Vagina (tissue), 2 donors: ENCODE results near the gene NRG3. TPM values are rescaled to one million over a fixed set of nuclear protein-coding genes. Genes with fewer than 3 reads are reported as not detected.

Experiments used
- DNase-seq, 2 donors: peaks; one replicate each; pipeline ENCODE4 v3.0.0-alpha.2; 2017; ENCODE audit errors: extremely low spot score in 2 of 2
- H3K27ac ChIP-seq: fragments of 200-600 bp; sonication (generic); one replicate; pipeline ENCODE4 v1.5.1; 2019
- H3K27me3 ChIP-seq: fragments of 200-600 bp; sonication (generic); one replicate; pipeline ENCODE4 v1.5.1; 2019
- H3K36me3 ChIP-seq, 2 donors: fragments of 200-600 bp; sonication (generic); one replicate each; pipeline ENCODE4 v1.5.1; 2017 to 2019
- H3K4me1 ChIP-seq: fragments of 200-600 bp; sonication (generic); one replicate; pipeline ENCODE4 v1.5.1; 2019
- H3K4me3 ChIP-seq, 2 donors: fragments of 200-600 bp; sonication (generic); 1 replicate in 1 of 2; 2 replicates in 1 of 2; pipeline ENCODE4 v1.5.1; 2016 to 2019
- H3K9me3 ChIP-seq: fragments of 200-600 bp; sonication (generic); one replicate; pipeline ENCODE4 v1.5.1; 2019
- CTCF ChIP-seq, 3 experiments: fragments of 450-650 bp in 2 of 3; fragments of 200-600 bp in 1 of 3; sonication (generic) in 1 of 3; IDR thresholded peaks; one replicate each; pipeline ENCODE4 v1.5.1; 2017 to 2019; ENCODE audit warnings: antibody characterized with exemption in 3 of 3, mild to moderate bottlenecking in 2 of 3, moderate library complexity in 2 of 3
- POLR2A ChIP-seq, 2 donors: fragments of 450-650 bp; IDR thresholded peaks; one replicate each; pipeline ENCODE4 v1.6.1; 2017; ENCODE audit warnings: antibody characterized with exemption in 2 of 2, mild to moderate bottlenecking in 2 of 2, moderate library complexity in 2 of 2
- POLR2AphosphoS5 ChIP-seq, 2 donors: sonication (generic); formaldehyde crosslinking; IDR thresholded peaks; one replicate each; pipeline ENCODE4 v1.9.0; 2017; ENCODE audit warnings: antibody characterized with exemption in 2 of 2, mild to moderate bottlenecking in 2 of 2, low read depth in 1 of 2; ENCODE audit not compliant: insufficient read depth in 1 of 2
- intact Hi-C: fragments of 100-400 bp; cut with DNase I; formaldehyde crosslinking; loops from one replicate; pipeline ENCODE4 v1.15.1; 2023
- total RNA-seq: library from RNA; depleted of rRNA; stranded (reverse); fragments of >200 nt; gene quantifications from one replicate; pipeline ENCODE4 v1.2.3, GENCODE V29; 2016

The NRG3 gene
- total RNA-seq, 1 donor from 2014 or later, result not detected

- TF ChIP-seq POLR2A (IDR thresholded peaks at IDR 0.05) (no peak), CTCF (IDR thresholded peaks at IDR 0.05) (no peak), POLR2AphosphoS5 (IDR thresholded peaks at IDR 0.05; ENCODE audit: insufficient read depth in 1 of 2, low read depth in 1 of 2) (no peak)
- Histone ChIP-seq H3K9me3 (no peaks in the 10 kb centered on the region), H3K27me3 (no peaks in the 10 kb centered on the region), H3K27ac (no peak overlapping the region), H3K36me3 (no peaks in the 10 kb centered on the region), H3K4me3 (no peak overlapping the region), H3K4me1 (no peaks in the 10 kb centered on the region)
- DNase-seq, result no peak
- intact Hi-C loops, result no loop called here
Observed at GRCh38 chr10:82206831-82207230, 331.8 kb downstream of the NRG3 start.

GRCh38 chr10:82208726-82209125, 333.7 kb downstream of the NRG3 start:
- Histone ChIP-seq H3K27ac (no peak overlapping the region), H3K4me1 (no peaks in the 10 kb centered on the region), H3K9me3 (no peaks in the 10 kb centered on the region), H3K4me3 (no peak overlapping the region), H3K36me3 (no peaks in the 10 kb centered on the region), H3K27me3 (no peaks in the 10 kb centered on the region)
- DNase-seq, result no peak
- intact Hi-C loops, result no loop called here
- TF ChIP-seq POLR2A (IDR thresholded peaks at IDR 0.05) (no peak), POLR2AphosphoS5 (IDR thresholded peaks at IDR 0.05; ENCODE audit: insufficient read depth in 1 of 2, low read depth in 1 of 2) (no peak), CTCF (IDR thresholded peaks at IDR 0.05) (no peak)

GRCh38 chr10:82210331-82210730, 335.3 kb downstream of the NRG3 start:
- H3K9me3 ChIP-seq, result no peaks in the 10 kb centered on the region
- no peaks in the 10 kb centered on the region for H3K27me3 ChIP-seq
- TF ChIP-seq POLR2AphosphoS5 (IDR thresholded peaks at IDR 0.05; ENCODE audit: insufficient read depth in 1 of 2, low read depth in 1 of 2) (no peak), CTCF (IDR thresholded peaks at IDR 0.05) (no peak), POLR2A (IDR thresholded peaks at IDR 0.05) (no peak)
- no peak for DNase-seq
- H3K27ac ChIP-seq, result no peak overlapping the region
- H3K36me3 ChIP-seq, result no peaks in the 10 kb centered on the region
- H3K4me1 ChIP-seq, result no peaks in the 10 kb centered on the region
- intact Hi-C loops, result no loop called here
- no peak overlapping the region for H3K4me3 ChIP-seq

GRCh38 chr10:82211346-82211745, 336.4 kb downstream of the NRG3 start:
- DNase-seq, result no peak

GRCh38 chr10:82212753-82213152, 337.8 kb downstream of the NRG3 start:
- H3K4me1 ChIP-seq, result no peaks in the 10 kb centered on the region
- no peaks in the 10 kb centered on the region for H3K9me3 ChIP-seq
- no peak overlapping the region for H3K4me3 ChIP-seq
- no peaks in the 10 kb centered on the region for H3K27me3 ChIP-seq
- no peak overlapping the region for H3K27ac ChIP-seq
- TF ChIP-seq POLR2A (IDR thresholded peaks at IDR 0.05), result no peak
- TF ChIP-seq POLR2AphosphoS5 (IDR thresholded peaks at IDR 0.05; ENCODE audit: insufficient read depth in 1 of 2, low read depth in 1 of 2), result no peak
- TF ChIP-seq CTCF (IDR thresholded peaks at IDR 0.05), result no peak
- H3K36me3 ChIP-seq, result no peaks in the 10 kb centered on the region
- no peak for DNase-seq
- intact Hi-C loops, result no loop called here

More at GRCh38 chr10:82211346-82211745, 336.4 kb downstream of the NRG3 start:
- no peak overlapping the region for H3K27ac ChIP-seq
- H3K4me3 ChIP-seq, result no peak overlapping the region
- no peak for TF ChIP-seq POLR2AphosphoS5 (IDR thresholded peaks at IDR 0.05; ENCODE audit: insufficient read depth in 1 of 2, low read depth in 1 of 2)
- TF ChIP-seq POLR2A (IDR thresholded peaks at IDR 0.05), result no peak
- TF ChIP-seq CTCF (IDR thresholded peaks at IDR 0.05), result no peak
- H3K9me3 ChIP-seq, result no peaks in the 10 kb centered on the region
- H3K27me3 ChIP-seq, result no peaks in the 10 kb centered on the region
- intact Hi-C loops, result no loop called here
- H3K4me1 ChIP-seq, result no peaks in the 10 kb centered on the region
- H3K36me3 ChIP-seq, result no peaks in the 10 kb centered on the region
